HG02798 (cell line): ENCODE data around the gene CBL.
A peak's percentile ranks its signal among the peaks of the same experiment; 100 is the strongest.
"Not testable (repeated sequence)": the region's sequence is repeated elsewhere in the genome, so short reads cannot be mapped to it uniquely, and the experiment has no call there.

Experiments used
- ATAC-seq: cut with Tn5 transposase; IDR thresholded peaks from one replicate; pipeline ENCODE4 v1.9.1; 2021; ENCODE audit warnings: mild to moderate bottlenecking; ENCODE audit not compliant: unreplicated experiment, poor library complexity

The CBL gene

GRCh38 chr11:119205574-119206510, at the start of gene CBL:
CBL (plus strand) TSS chr11:119206339; CDS start chr11:119206418, 79 bp downstream.
- ATAC-seq = peak; percentile 90

- no peak for ATAC-seq
These were observed 49.6 kb upstream of the CBL start for GRCh38 chr11:119156496-119156895.

- ATAC-seq = no peak
These were observed 49.1 kb upstream of the CBL start for GRCh38 chr11:119157063-119157462.

- ATAC-seq = no peak
These were observed 47.7 kb upstream of the CBL start for GRCh38 chr11:119158467-119158866.

- ATAC-seq = no peak
These were observed 46.0 kb upstream of the CBL start for GRCh38 chr11:119160151-119160550.

GRCh38 chr11:119161871-119162270, 44.3 kb upstream of the CBL start:
- ATAC-seq = no peak

GRCh38 chr11:119166368-119167076, 39.6 kb upstream of the CBL start:
- ATAC-seq = no peak

GRCh38 chr11:119167077-119167458, 39.1 kb upstream of the CBL start:
- not testable (repeated sequence) for ATAC-seq

- no peak for ATAC-seq
These were observed 38.2 kb upstream of the CBL start for GRCh38 chr11:119167933-119168332.

GRCh38 chr11:119168471-119169281, 37.5 kb upstream of the CBL start, which contains the start of gene NLRX1:
NLRX1 (plus strand) TSS chr11:119168725; CDS start chr11:119171404, 2,679 bp downstream.
- peak; percentile 91 for ATAC-seq

GRCh38 chr11:119169282-119169719, 36.8 kb upstream of the CBL start:
- ATAC-seq = peak; percentile 18

GRCh38 chr11:119172513-119172912, 33.6 kb upstream of the CBL start:
- no peak for ATAC-seq

- no peak for ATAC-seq
These were observed 32.7 kb upstream of the CBL start for GRCh38 chr11:119173453-119173852.

GRCh38 chr11:119175493-119176077, 30.6 kb upstream of the CBL start:
- no peak for ATAC-seq

GRCh38 chr11:119178166-119178680, 27.9 kb upstream of the CBL start:
- no peak for ATAC-seq

- ATAC-seq = no peak
These were observed 26.8 kb upstream of the CBL start for GRCh38 chr11:119179342-119179741.

GRCh38 chr11:119179983-119180382, 26.2 kb upstream of the CBL start:
- ATAC-seq = no peak

- no peak for ATAC-seq
These were observed 25.1 kb upstream of the CBL start for GRCh38 chr11:119180729-119181676.
